Kidney (tissue), 14 donors: ENCODE data around the gene NEK4. TPM values are rescaled to one million over a fixed set of nuclear protein-coding genes. Genes with fewer than 3 reads are reported as not detected.

Source experiments
- DNase-seq, 5 donors: peaks; one replicate each; pipeline ENCODE4 v3.0.0-alpha.2; 2013 to 2020
- FAIRE-seq: peaks from 2 replicates; lab custom pipeline; 2012; peaks lifted over from hg19 to GRCh38; lab: Jason Lieb, UNC
- H3K27ac ChIP-seq, 2 donors: one replicate each; pipeline ENCODE4 v1.7.0; 2013; ENCODE audit warnings: low read depth in 2 of 2, low read length in 2 of 2, inconsistent platforms in 1 of 2
- H3K27me3 ChIP-seq: one replicate; pipeline ENCODE4 v1.7.1; 2013; ENCODE audit warnings: low read length, inconsistent platforms; ENCODE audit not compliant: control insufficient read depth, insufficient read depth
- H3K36me3 ChIP-seq, 3 donors: one replicate each; pipeline versions ENCODE4 v1.7.0 to v1.7.1; 2013; ENCODE audit warnings: low read length in 3 of 3, control low read depth in 1 of 3, inconsistent platforms in 1 of 3; ENCODE audit not compliant: insufficient read depth in 3 of 3, control insufficient read depth in 2 of 3
- H3K4me1 ChIP-seq, 3 donors: one replicate each; pipeline versions ENCODE4 v1.7.0 to v1.7.1; 2013; ENCODE audit warnings: low read length in 3 of 3, inconsistent platforms in 1 of 3, low read depth in 1 of 3; ENCODE audit not compliant: control insufficient read depth in 2 of 3, insufficient read depth in 2 of 3
- H3K4me3 ChIP-seq, 3 donors: one replicate each; pipeline versions ENCODE4 v1.7.0 to v1.8.1; 2013; ENCODE audit warnings: low read length in 3 of 3, control low read depth in 1 of 3, inconsistent platforms in 1 of 3
- H3K9ac ChIP-seq, 3 donors: one replicate each; pipeline versions ENCODE4 v1.7.0 to v1.7.1; 2013; ENCODE audit warnings: low read length in 3 of 3, control low read depth in 1 of 3, inconsistent platforms in 1 of 3
- H3K9me3 ChIP-seq, 3 donors: one replicate each; pipeline versions ENCODE4 v1.7.0 to v1.7.1; 2013; ENCODE audit warnings: low read length in 3 of 3, control low read depth in 1 of 3, inconsistent platforms in 1 of 3; ENCODE audit not compliant: control insufficient read depth in 2 of 3, insufficient read depth in 1 of 3
- intact Hi-C: fragments of 100-400 bp; cut with DNase I; formaldehyde crosslinking; loops from one replicate; pipeline ENCODE4 v1.11.1; 2022
- polyA plus RNA-seq: library from polyadenylated mRNA; stranded (reverse); fragments of 350-450 nt; fragmentation: Illumina TruSeq; extraction: RNeasy Lipid Tissue Mini Kit (QIAGEN cat#74804); gene quantifications from one replicate; pipeline ENCODE4 v1.2.3, GENCODE V29; 2014; ENCODE audit warnings: low read depth, low replicate concordance; ENCODE audit not compliant: insufficient read depth
- total RNA-seq: library from RNA; stranded (reverse); fragmentation: NEBNext Ultra II Directional; extraction: Animal tissue kit (Norgen Biotek cat#: 25700); gene quantifications from one replicate; pipeline ENCODE4 v1.2.1, GENCODE V29; 2021
- TF ChIP-seq, protein P1 (sequence below): IDR thresholded peaks from 3 replicates; pipeline ENCODE4 v1.5.1; 2012; ENCODE audit warnings: mild to moderate bottlenecking, moderate library complexity, borderline replicate concordance; ENCODE audit not compliant: insufficient read depth; ENCODE audit errors: extremely low read depth
- donor health status: control.
- donor health status: control.
- donor health status: control.
- donor health status: control.
- donor health status: control.
- donor health status: DM: yes; HTN: yes; CAD: no.
- donor health status: Normal renal cell carcinoma (clear cell type).

The NEK4 gene
- total and polyA plus RNA-seq, 2 donors from 2014 or later: 5.5 to 27.9 TPM

DNA sequence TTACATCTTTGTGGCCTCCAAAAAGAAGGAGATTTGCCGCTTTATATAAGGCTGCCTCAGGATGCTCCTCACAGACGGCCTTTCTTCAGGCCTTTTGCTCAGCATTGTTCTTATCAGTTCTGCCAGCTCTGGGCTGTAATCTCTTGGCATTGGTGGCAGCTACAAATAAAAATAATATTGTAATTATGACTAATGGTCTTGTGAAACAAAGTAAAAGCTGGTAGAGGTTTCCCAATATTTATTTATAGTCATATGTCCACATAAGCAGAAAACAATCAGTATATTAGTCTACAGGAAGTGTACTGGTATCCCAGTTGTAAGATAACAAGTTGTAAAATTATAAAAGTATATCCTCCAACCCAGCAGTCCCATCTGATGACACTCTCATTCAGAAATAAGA lies 7.3 kb downstream of the NEK4 start:
- no peak overlapping the region for H3K9ac ChIP-seq
- intact Hi-C loops: no loop called here
- H3K27me3 ChIP-seq: no peaks in the 10 kb centered on the region
- H3K27ac ChIP-seq: no peak overlapping the region
- DNase-seq (no peak), FAIRE-seq (no peak)
- TF ChIP-seq, protein P1, sequence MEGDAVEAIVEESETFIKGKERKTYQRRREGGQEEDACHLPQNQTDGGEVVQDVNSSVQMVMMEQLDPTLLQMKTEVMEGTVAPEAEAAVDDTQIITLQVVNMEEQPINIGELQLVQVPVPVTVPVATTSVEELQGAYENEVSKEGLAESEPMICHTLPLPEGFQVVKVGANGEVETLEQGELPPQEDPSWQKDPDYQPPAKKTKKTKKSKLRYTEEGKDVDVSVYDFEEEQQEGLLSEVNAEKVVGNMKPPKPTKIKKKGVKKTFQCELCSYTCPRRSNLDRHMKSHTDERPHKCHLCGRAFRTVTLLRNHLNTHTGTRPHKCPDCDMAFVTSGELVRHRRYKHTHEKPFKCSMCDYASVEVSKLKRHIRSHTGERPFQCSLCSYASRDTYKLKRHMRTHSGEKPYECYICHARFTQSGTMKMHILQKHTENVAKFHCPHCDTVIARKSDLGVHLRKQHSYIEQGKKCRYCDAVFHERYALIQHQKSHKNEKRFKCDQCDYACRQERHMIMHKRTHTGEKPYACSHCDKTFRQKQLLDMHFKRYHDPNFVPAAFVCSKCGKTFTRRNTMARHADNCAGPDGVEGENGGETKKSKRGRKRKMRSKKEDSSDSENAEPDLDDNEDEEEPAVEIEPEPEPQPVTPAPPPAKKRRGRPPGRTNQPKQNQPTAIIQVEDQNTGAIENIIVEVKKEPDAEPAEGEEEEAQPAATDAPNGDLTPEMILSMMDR: no peak
- H3K4me3 ChIP-seq: no peak overlapping the region
- H3K9me3 ChIP-seq: no peaks in the 10 kb centered on the region
- H3K4me1 ChIP-seq: no peaks in the 10 kb centered on the region
- peaks cover 11 to 35% (median 17%) of the 10 kb centered on the region in 3 donors for H3K36me3 ChIP-seq

DNA sequence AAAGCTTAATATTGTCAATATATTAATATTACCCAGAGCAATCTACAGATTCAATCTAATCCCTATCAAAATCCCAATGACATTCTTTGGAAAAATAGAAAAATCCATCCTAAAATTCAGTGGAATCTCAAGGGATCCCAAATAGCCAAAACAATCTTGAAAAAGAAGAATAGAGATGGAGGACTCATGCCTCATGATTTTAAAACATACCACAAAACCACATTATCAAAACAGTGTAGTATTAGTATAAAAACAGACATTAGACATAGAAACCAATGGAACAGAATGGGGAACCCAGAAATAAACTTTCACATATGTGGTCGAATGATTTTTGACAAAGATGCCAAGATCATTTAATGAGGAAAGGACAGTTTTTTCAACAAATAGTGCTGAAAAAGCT lies 14.6 kb downstream of the NEK4 start:
- Histone ChIP-seq H3K27me3 (no peaks in the 10 kb centered on the region), H3K27ac (no peak overlapping the region), H3K4me1 (no peaks in the 10 kb centered on the region), H3K36me3 (peaks cover 8 to 29% (median 17%) of the 10 kb centered on the region in 3 donors), H3K4me3 (no peak overlapping the region), H3K9me3 (no peaks in the 10 kb centered on the region), H3K9ac (no peak overlapping the region)
- DNase-seq: no peak
- intact Hi-C loops: no loop called here
- TF ChIP-seq, protein P1: no peak
- FAIRE-seq: no peak

DNA sequence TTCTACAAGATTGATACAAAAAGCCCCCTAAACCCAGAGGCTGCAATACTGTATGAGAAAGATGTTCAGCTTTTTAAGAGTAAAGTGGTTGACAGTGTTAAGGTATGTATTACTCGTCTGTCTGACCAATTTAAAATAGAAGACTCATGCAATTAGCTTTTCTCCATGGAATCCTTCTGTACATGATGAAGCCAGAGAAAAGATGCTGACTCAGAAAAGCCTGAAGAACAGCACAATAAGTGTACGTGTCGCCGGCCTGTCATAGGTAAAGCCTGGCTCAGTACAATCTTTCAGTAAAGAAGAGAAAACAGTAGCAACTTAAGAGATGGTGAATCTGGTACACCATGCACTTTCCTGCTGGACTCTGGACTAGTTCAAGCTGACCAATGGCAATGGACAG lies 16.4 kb downstream of the NEK4 start:
- TF ChIP-seq, protein P1: no peak
- no peaks in the 10 kb centered on the region for H3K4me1 ChIP-seq
- no peak overlapping the region for H3K9ac ChIP-seq
- no peak overlapping the region for H3K27ac ChIP-seq
- intact Hi-C loops: no loop called here
- FAIRE-seq: no peak
- no peaks in the 10 kb centered on the region for H3K27me3 ChIP-seq
- no peaks in the 10 kb centered on the region for H3K9me3 ChIP-seq
- H3K36me3 ChIP-seq: peaks cover 10 to 34% (median 18%) of the 10 kb centered on the region in 3 donors
- no peak for DNase-seq
- no peak overlapping the region for H3K4me3 ChIP-seq
